ENCODE results near the gene SPATA7. TPM values are rescaled to one million over a fixed set of nuclear protein-coding genes. Genes with fewer than 3 reads are reported as not detected.

Gene SPATA7
- total RNA-seq, 1 donor from 2014 or later = 8.8 TPM

DNA sequence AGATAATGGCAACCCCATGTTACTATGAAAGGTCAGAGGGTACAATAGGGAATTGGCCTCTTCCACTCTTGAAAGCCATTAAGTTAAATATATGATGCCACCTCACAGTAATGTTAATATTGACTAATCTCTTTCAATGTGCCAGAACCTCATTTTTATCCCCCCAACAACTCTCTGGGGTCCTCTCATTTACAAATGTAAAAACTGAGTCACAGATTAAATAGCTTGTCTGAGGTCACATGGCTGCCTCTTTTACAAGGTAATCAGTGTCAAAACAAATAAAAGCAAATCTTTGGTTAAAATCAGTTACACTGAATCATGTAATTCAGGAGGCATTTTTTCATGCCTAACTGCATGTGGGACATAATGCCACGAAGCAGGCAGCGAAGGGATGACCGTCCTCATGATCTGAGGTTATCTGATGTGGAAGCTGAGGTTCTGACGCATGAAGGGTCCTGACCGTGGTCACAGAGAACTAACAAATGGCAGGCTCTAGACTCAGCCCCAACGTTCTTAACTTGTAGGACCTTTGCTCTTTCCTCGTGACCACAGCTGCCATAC, 90.8 kb downstream of the SPATA7 start:
- DNase-seq (no peak), ATAC-seq (ENCODE audit: poor library complexity) (no peak)

DNA sequence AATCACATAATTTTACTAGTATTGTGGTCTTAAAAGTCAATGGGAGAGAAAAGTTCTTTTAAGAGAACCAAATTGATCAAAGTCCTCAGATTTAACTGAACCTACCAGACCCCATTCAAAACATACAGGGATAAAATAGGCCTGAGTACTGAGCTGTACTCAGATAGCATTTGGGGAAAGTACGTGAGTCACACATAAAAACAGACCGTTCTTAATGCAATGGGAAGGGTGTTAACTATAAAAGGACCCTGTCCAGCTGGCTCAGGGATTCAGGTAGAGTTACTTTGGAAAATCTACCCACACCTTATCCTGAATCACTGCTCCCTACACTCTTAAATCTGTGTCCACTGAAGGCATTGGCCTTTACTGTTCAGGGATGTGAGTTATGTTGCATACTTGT, 91.4 kb downstream of the SPATA7 start:
- ATAC-seq (ENCODE audit: poor library complexity) (no peak), DNase-seq (no peak)
- intact Hi-C loops (cut with DNase I) = no loop called here

More for the DNA sequence above, 90.8 kb downstream of the SPATA7 start:
- intact Hi-C loops (cut with DNase I) = no loop called here

DNA sequence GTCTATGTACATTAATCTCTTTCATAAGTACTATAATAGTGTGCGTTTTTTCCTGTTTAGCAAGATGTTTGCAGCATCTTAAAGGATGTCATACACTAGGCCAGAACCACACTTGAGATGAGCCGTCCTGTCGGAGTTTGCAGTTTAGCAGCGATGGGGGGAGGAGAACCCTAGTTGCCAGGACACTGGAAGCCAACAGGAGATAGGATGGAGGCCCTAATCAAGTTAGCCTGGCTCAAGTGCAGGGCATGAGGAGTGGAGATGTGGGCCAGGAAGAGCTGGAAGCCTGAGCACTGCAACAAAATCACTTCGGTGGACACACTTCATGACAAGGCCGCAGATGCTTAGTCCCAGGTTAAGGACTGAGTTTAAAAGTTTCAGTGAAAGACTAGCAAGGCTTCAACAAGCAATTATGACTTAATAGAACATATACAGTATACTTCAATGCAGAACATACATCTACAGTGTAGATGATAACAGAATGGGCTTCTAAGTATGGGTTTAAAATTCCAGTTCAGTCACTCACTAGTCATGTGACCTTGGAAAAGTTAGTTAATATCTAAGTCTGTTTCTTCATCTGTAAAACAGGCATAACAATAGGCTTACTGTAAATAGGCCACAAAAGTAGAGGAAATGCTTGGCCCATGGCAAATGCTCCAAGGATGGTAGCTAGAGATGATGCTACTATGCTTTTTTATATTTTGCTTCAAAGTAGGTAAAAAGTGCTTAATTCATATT, 92.2 kb downstream of the SPATA7 start:
- no peak for DNase-seq
- intact Hi-C loops (cut with DNase I) = no loop called here
- peak; percentile 70 for ATAC-seq (ENCODE audit: poor library complexity)

DNA sequence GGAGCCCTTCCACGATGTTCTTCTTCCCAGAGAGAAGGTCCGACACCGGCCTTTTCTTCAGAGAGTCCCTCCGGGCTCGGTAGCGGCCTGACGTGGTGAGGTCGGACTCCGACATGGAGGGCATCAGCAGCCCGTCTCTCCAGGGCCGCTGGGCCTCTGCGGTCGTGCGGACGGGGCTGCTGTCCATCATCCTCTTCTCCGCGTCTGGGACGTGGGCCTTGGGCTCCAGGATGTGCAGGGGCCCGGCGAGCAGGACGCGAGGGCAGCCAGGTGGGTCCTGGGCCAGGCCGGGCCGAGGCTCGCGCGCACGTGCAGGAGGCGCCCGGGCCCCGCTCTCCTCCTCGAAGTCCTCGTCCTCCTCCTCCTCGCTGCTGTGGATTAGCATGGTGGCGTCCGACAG, 93.5 kb downstream of the SPATA7 start:
- DNase-seq = no peak
- intact Hi-C loops (cut with DNase I) = no loop called here
- ATAC-seq (ENCODE audit: poor library complexity) = no peak

DNA sequence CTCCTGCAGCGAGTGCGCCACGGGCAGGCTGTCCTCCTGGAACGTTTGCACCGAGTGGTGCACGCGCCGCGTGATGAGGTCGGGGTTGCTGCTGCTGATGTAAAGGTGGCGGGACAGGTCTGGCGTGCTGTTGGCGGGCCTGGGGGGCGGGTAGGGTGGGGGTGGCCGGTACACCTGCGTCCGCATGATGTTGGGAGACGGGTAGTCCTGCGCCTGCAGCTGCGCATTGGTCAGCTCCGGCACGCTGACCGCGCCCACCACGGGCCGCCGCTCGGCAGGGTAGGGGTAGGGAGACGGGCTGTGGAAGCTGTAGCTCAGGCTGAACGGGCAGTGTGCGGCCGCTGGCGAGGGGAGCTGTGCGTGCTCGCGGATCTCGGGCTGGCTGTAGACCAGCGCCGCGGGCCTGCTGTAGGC, 94.1 kb downstream of the SPATA7 start:
- intact Hi-C loops (cut with DNase I) = no loop called here
- DNase-seq = no peak
- ATAC-seq (ENCODE audit: poor library complexity) = no peak

DNA sequence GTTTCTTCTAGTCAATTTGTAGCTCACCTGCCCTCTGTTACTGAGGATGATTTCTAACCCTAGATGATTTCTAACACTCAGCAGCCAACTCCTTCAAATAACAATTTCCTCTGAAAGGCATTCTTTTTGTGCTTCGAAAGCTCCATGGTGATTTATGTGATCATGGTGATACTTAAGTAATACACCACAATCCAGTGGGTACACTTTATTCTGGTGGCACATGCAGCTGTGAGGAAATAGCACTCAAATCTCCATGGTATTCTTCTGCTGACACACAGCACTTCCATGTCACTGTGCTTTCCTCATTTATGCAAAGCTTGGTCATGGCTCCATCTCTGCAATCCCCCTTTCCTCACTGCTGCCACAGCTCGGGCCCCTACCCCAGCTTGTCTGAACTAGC, 95.6 kb downstream of the SPATA7 start:
- DNase-seq (no peak), ATAC-seq (ENCODE audit: poor library complexity) (no peak)

DNA sequence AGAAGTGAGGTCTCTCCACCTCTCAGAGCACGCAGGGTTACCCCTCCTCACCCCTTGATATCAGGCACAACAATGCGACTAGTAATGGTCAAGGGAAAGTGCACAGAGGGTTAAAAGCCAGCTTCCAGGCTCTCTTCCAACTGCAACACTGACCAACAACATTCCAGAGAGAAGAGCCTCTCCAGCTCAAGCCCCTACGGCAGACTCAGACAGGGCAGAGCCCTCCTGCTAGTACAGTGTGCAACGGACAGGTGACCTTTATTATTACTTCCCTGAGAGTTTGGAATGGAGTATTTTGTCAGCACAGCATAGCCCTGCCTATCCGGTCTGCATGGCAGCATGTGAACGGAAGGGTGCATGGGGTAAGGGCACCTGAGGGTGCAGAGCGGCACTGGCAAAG, 96.3 kb downstream of the SPATA7 start:
- peak; percentile 75 for ATAC-seq (ENCODE audit: poor library complexity)
- no peak for DNase-seq

More for the DNA sequence above, 95.6 kb downstream of the SPATA7 start:
- intact Hi-C loops (cut with DNase I) = no loop called here

DNA sequence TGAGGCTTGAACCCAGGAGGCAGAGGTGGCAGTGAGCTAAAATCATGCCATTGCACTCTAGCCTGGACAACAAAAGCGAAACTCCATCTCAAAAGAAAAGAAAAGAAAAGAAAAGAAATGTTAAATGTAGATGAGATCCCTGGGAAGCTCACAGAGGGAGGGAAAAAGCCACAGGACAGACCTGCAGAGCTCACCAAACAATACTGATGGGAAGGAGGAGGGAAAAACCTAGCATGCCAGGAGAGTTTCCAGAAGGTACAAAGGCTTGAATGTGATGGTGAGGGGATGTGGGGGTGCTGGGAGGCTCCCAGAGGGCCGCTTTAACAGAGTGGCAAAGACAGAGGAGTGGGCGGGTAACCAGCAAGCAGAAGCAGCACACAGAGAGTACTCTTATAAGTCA, 97.1 kb downstream of the SPATA7 start:
- ATAC-seq (ENCODE audit: poor library complexity) (no peak), DNase-seq (no peak)
- intact Hi-C loops (cut with DNase I) = no loop called here

More for the DNA sequence above, 96.3 kb downstream of the SPATA7 start:
- intact Hi-C loops (cut with DNase I) = no loop called here

Other genes starting within 250 kb of the SPATA7 start
- gene KCNK10, start 62.4 kb upstream of the SPATA7 start, total RNA-seq = not detected
- gene PTPN21, start 169.3 kb downstream of the SPATA7 start, total RNA-seq = 32.2 TPM
- 36.6 TPM for gene ZC3H14, start 177.4 kb downstream of the SPATA7 start, total RNA-seq